Upper lobe of left lung (tissue), 4 donors: ENCODE data around the gene PEX14.

ENCODE experiments used
- EP300 ChIP-seq, 4 donors: sonication (generic); formaldehyde crosslinking; IDR thresholded peaks; one replicate each; pipeline ENCODE4 v1.5.1; 2017; ENCODE audit warnings: antibody characterized with exemption in 4 of 4, control low read depth in 2 of 4
- POLR2A ChIP-seq, 4 donors: fragments of 450-650 bp; IDR thresholded peaks; one replicate each; pipeline ENCODE4 v1.5.1; 2016 to 2017; ENCODE audit warnings: antibody characterized with exemption in 4 of 4, mild to moderate bottlenecking in 2 of 4
- POLR2AphosphoS5 ChIP-seq, 2 donors: sonication (generic); formaldehyde crosslinking; IDR thresholded peaks; one replicate each; pipeline ENCODE4 v1.5.1; 2017; ENCODE audit warnings: antibody characterized with exemption in 2 of 2
- TF ChIP-seq, protein P1 (sequence below), 6 experiments: fragments of 450-650 bp in 4 of 6; fragments of 200-600 bp in 2 of 6; sonication (generic) in 2 of 6; IDR thresholded peaks; one replicate each; pipeline ENCODE4 v1.5.1; 2016 to 2019; ENCODE audit warnings: antibody characterized with exemption in 6 of 6

GRCh38 chr1:10677491-10678391, 203.0 kb downstream of the PEX14 start:
- TF ChIP-seq, protein P1, sequence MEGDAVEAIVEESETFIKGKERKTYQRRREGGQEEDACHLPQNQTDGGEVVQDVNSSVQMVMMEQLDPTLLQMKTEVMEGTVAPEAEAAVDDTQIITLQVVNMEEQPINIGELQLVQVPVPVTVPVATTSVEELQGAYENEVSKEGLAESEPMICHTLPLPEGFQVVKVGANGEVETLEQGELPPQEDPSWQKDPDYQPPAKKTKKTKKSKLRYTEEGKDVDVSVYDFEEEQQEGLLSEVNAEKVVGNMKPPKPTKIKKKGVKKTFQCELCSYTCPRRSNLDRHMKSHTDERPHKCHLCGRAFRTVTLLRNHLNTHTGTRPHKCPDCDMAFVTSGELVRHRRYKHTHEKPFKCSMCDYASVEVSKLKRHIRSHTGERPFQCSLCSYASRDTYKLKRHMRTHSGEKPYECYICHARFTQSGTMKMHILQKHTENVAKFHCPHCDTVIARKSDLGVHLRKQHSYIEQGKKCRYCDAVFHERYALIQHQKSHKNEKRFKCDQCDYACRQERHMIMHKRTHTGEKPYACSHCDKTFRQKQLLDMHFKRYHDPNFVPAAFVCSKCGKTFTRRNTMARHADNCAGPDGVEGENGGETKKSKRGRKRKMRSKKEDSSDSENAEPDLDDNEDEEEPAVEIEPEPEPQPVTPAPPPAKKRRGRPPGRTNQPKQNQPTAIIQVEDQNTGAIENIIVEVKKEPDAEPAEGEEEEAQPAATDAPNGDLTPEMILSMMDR (IDR thresholded peaks at IDR 0.05): no peak
- TF ChIP-seq POLR2AphosphoS5 (IDR thresholded peaks at IDR 0.05) (no peak), EP300 (IDR thresholded peaks at IDR 0.05) (no peak), POLR2A (IDR thresholded peaks at IDR 0.05) (no peak)
